Stimulated activated naive CD8-positive, alpha-beta T cell treated with anti-CD3 and anti-CD28 coated beads, Interleukin-15, Interleukin-2, amounts not matched to agents 100 ng/mL and 50 ng/mL, for 24 hours (primary cell): ENCODE data around the gene MMP20.

Experiments
- H3K27ac Mint-ChIP-seq: one replicate; pipeline ENCODE4 v1.8.0; 2021; ENCODE audit warnings: mild to moderate bottlenecking, mixed read lengths
- H3K27me3 Mint-ChIP-seq: one replicate; pipeline ENCODE4 v1.8.0; 2021; ENCODE audit warnings: mixed read lengths
- H3K36me3 Mint-ChIP-seq: one replicate; pipeline ENCODE4 v1.8.0; 2021; ENCODE audit warnings: low read depth, mixed read lengths
- H3K4me1 Mint-ChIP-seq: one replicate; pipeline ENCODE4 v1.8.0; 2021; ENCODE audit warnings: low read depth, mixed read lengths
- H3K4me3 Mint-ChIP-seq: one replicate; pipeline ENCODE4 v1.8.0; 2021; ENCODE audit warnings: mild to moderate bottlenecking, mixed read lengths
- H3K9me3 Mint-ChIP-seq: one replicate; pipeline ENCODE4 v1.8.0; 2021; ENCODE audit warnings: mixed read lengths

Gene MMP20

GRCh38 chr11:102625177-102625576, at the start of gene MMP20:
Gene MMP20, minus strand, starts transcription at chr11:102625332. Its CDS starts 13 bp downstream, at chr11:102625319.
- H3K9me3 Mint-ChIP-seq, result no peaks in the 10 kb centered on the region
- H3K4me1 Mint-ChIP-seq, result no peaks in the 10 kb centered on the region
- no peak within 1 kb of the TSS for H3K27ac Mint-ChIP-seq
- peaks cover 16% of the 10 kb centered on the region for H3K27me3 Mint-ChIP-seq
- H3K4me3 Mint-ChIP-seq, result no peak within 1 kb of the TSS
- H3K36me3 Mint-ChIP-seq, result no peaks in the 10 kb centered on the region

GRCh38 chr11:102669664-102670063, 44.5 kb upstream of the MMP20 start:
- peaks cover 4% of the 10 kb centered on the region for H3K4me1 Mint-ChIP-seq
- no peaks in the 10 kb centered on the region for H3K36me3 Mint-ChIP-seq
- H3K9me3 Mint-ChIP-seq, result no peaks in the 10 kb centered on the region
- H3K4me3 Mint-ChIP-seq, result no peak overlapping the region
- H3K27ac Mint-ChIP-seq, result no peak overlapping the region
- no peaks in the 10 kb centered on the region for H3K27me3 Mint-ChIP-seq

- peaks cover 4% of the 10 kb centered on the region for H3K4me1 Mint-ChIP-seq
- no peak overlapping the region for H3K4me3 Mint-ChIP-seq
- no peaks in the 10 kb centered on the region for H3K36me3 Mint-ChIP-seq
- no peaks in the 10 kb centered on the region for H3K9me3 Mint-ChIP-seq
- no peak overlapping the region for H3K27ac Mint-ChIP-seq
- no peaks in the 10 kb centered on the region for H3K27me3 Mint-ChIP-seq
These were observed 41.3 kb upstream of the MMP20 start for GRCh38 chr11:102666331-102666957.

- Mint-ChIP-seq H3K27me3 (no peaks in the 10 kb centered on the region), H3K36me3 (no peaks in the 10 kb centered on the region), H3K27ac (no peak overlapping the region), H3K4me3 (no peak overlapping the region), H3K9me3 (no peaks in the 10 kb centered on the region), H3K4me1 (peaks cover 4% of the 10 kb centered on the region)
These were observed 39.0 kb upstream of the MMP20 start for GRCh38 chr11:102664001-102664752.

- peaks cover 4% of the 10 kb centered on the region for H3K4me1 Mint-ChIP-seq
- H3K4me3 Mint-ChIP-seq, result no peak overlapping the region
- H3K9me3 Mint-ChIP-seq, result no peaks in the 10 kb centered on the region
- no peaks in the 10 kb centered on the region for H3K27me3 Mint-ChIP-seq
- no peak overlapping the region for H3K27ac Mint-ChIP-seq
- no peaks in the 10 kb centered on the region for H3K36me3 Mint-ChIP-seq
These were observed 37.5 kb upstream of the MMP20 start for GRCh38 chr11:102662607-102663006.

- H3K4me3 Mint-ChIP-seq, result no peak overlapping the region
- H3K27me3 Mint-ChIP-seq, result peaks cover 8% of the 10 kb centered on the region
- H3K4me1 Mint-ChIP-seq, result peaks cover 1% of the 10 kb centered on the region
- H3K36me3 Mint-ChIP-seq, result no peaks in the 10 kb centered on the region
- no peak overlapping the region for H3K27ac Mint-ChIP-seq
- no peaks in the 10 kb centered on the region for H3K9me3 Mint-ChIP-seq
These were observed 35.9 kb upstream of the MMP20 start for GRCh38 chr11:102661040-102661439.

GRCh38 chr11:102656528-102656927, 31.4 kb upstream of the MMP20 start:
- H3K27me3 Mint-ChIP-seq, result peaks cover 19% of the 10 kb centered on the region
- H3K4me1 Mint-ChIP-seq, result no peaks in the 10 kb centered on the region
- peaks cover 4% of the 10 kb centered on the region for H3K9me3 Mint-ChIP-seq
- no peak overlapping the region for H3K4me3 Mint-ChIP-seq
- H3K27ac Mint-ChIP-seq, result no peak overlapping the region
- no peaks in the 10 kb centered on the region for H3K36me3 Mint-ChIP-seq

- Mint-ChIP-seq H3K4me1 (no peaks in the 10 kb centered on the region), H3K36me3 (no peaks in the 10 kb centered on the region), H3K4me3 (no peak overlapping the region), H3K27ac (no peak overlapping the region), H3K9me3 (peaks cover 4% of the 10 kb centered on the region), H3K27me3 (peaks cover 26% of the 10 kb centered on the region)
These were observed 30.4 kb upstream of the MMP20 start for GRCh38 chr11:102655547-102655946.

GRCh38 chr11:102654761-102655160, 29.6 kb upstream of the MMP20 start:
- no peak overlapping the region for H3K27ac Mint-ChIP-seq
- no peaks in the 10 kb centered on the region for H3K4me1 Mint-ChIP-seq
- peaks cover 26% of the 10 kb centered on the region for H3K27me3 Mint-ChIP-seq
- H3K9me3 Mint-ChIP-seq, result peaks cover 4% of the 10 kb centered on the region
- no peaks in the 10 kb centered on the region for H3K36me3 Mint-ChIP-seq
- no peak overlapping the region for H3K4me3 Mint-ChIP-seq

- H3K27ac Mint-ChIP-seq, result no peak overlapping the region
- peaks cover 26% of the 10 kb centered on the region for H3K27me3 Mint-ChIP-seq
- H3K4me1 Mint-ChIP-seq, result no peaks in the 10 kb centered on the region
- no peaks in the 10 kb centered on the region for H3K36me3 Mint-ChIP-seq
- no peak overlapping the region for H3K4me3 Mint-ChIP-seq
- H3K9me3 Mint-ChIP-seq, result peaks cover 4% of the 10 kb centered on the region
These were observed 28.7 kb upstream of the MMP20 start for GRCh38 chr11:102653744-102654291.

- Mint-ChIP-seq H3K27ac (no peak overlapping the region), H3K4me1 (no peaks in the 10 kb centered on the region), H3K27me3 (peaks cover 15% of the 10 kb centered on the region), H3K36me3 (no peaks in the 10 kb centered on the region), H3K9me3 (no peaks in the 10 kb centered on the region), H3K4me3 (no peak overlapping the region)
These were observed 22.3 kb upstream of the MMP20 start for GRCh38 chr11:102647430-102647829.

GRCh38 chr11:102643941-102644340, 18.8 kb upstream of the MMP20 start:
- no peak overlapping the region for H3K4me3 Mint-ChIP-seq
- no peaks in the 10 kb centered on the region for H3K36me3 Mint-ChIP-seq

GRCh38 chr11:102640946-102641345, 15.8 kb upstream of the MMP20 start:
- no peak overlapping the region for H3K4me3 Mint-ChIP-seq
- no peaks in the 10 kb centered on the region for H3K4me1 Mint-ChIP-seq
- H3K36me3 Mint-ChIP-seq, result no peaks in the 10 kb centered on the region
- peaks cover 2% of the 10 kb centered on the region for H3K27me3 Mint-ChIP-seq
- no peaks in the 10 kb centered on the region for H3K9me3 Mint-ChIP-seq
- no peak overlapping the region for H3K27ac Mint-ChIP-seq

More at GRCh38 chr11:102643941-102644340, 18.8 kb upstream of the MMP20 start:
- Mint-ChIP-seq H3K4me1 (no peaks in the 10 kb centered on the region), H3K27me3 (peaks cover 2% of the 10 kb centered on the region), H3K9me3 (no peaks in the 10 kb centered on the region), H3K27ac (no peak overlapping the region)

GRCh38 chr11:102639656-102640055, 14.5 kb upstream of the MMP20 start:
- Mint-ChIP-seq H3K4me3 (no peak overlapping the region), H3K9me3 (no peaks in the 10 kb centered on the region), H3K4me1 (no peaks in the 10 kb centered on the region), H3K27me3 (peaks cover 2% of the 10 kb centered on the region), H3K36me3 (no peaks in the 10 kb centered on the region), H3K27ac (no peak overlapping the region)

- H3K27ac Mint-ChIP-seq, result no peak overlapping the region
- no peaks in the 10 kb centered on the region for H3K36me3 Mint-ChIP-seq
- H3K4me1 Mint-ChIP-seq, result no peaks in the 10 kb centered on the region
- H3K27me3 Mint-ChIP-seq, result peaks cover 2% of the 10 kb centered on the region
- H3K9me3 Mint-ChIP-seq, result no peaks in the 10 kb centered on the region
- H3K4me3 Mint-ChIP-seq, result no peak overlapping the region
These were observed 12.6 kb upstream of the MMP20 start for GRCh38 chr11:102637731-102638130.
